A673 (cell line): Measurements from ENCODE around the gene COQ10A. TPM values are rescaled to one million over a fixed set of nuclear protein-coding genes. Genes with fewer than 3 reads are reported as not detected.

Experiments
- BruUV-seq: library from RNA; stranded (reverse); fragments of 400-500 nt; replicated peaks from 2 replicates; lab custom pipeline; 2021; lab: Mats Ljungman, UMichigan
- CTCF ChIA-PET: fragments of 300-600 bp; sonication (Branson Sonifier 250); formaldehyde crosslinking; loops from one replicate; lab custom pipeline; 2022; ENCODE audit warnings: antibody characterized with exemption; lab: Charles Lee
- POLR2A ChIA-PET: fragments of 300-600 bp; sonication (Branson Sonifier 250); formaldehyde crosslinking; loops from one replicate; lab custom pipeline; 2022; ENCODE audit warnings: antibody characterized with exemption; ENCODE audit not compliant: low non-redundant PET; lab: Charles Lee
- DNase-seq: peaks from one replicate; pipeline ENCODE4 v3.0.0-alpha.2; 2015; ENCODE audit warnings: low spot score
- H3K27ac ChIP-seq: fragments of 200-600 bp; sonication (generic); 2 replicates; pipeline ENCODE4 v1.5.1; 2016; ENCODE audit warnings: mixed run types, low read depth, mild to moderate bottlenecking, mixed read lengths, antibody characterized with exemption, low read length; ENCODE audit not compliant: poor library complexity, severe bottlenecking
- H3K27me3 ChIP-seq: fragments of 200-600 bp; sonication (generic); replicated peaks from 2 replicates; pipeline ENCODE4 v1.6.1; 2017; ENCODE audit warnings: mixed run types, low read depth, mild to moderate bottlenecking, mixed read lengths, antibody characterized with exemption, low read length; ENCODE audit not compliant: insufficient read depth, poor library complexity
- H3K36me3 ChIP-seq: fragments of 200-600 bp; sonication (generic); 2 replicates; pipeline ENCODE4 v1.6.1; 2016; ENCODE audit warnings: mixed run types, mild to moderate bottlenecking, mixed read lengths, antibody characterized with exemption, low read length; ENCODE audit not compliant: insufficient read depth, poor library complexity, severe bottlenecking
- H3K4me1 ChIP-seq: fragments of 200-600 bp; sonication (generic); 2 replicates; pipeline ENCODE4 v1.6.1; 2017; ENCODE audit warnings: mixed run types, mild to moderate bottlenecking, mixed read lengths, antibody characterized with exemption, low read length; ENCODE audit not compliant: insufficient read depth, poor library complexity, severe bottlenecking
- H3K4me3 ChIP-seq: fragments of 200-600 bp; sonication (generic); 2 replicates; pipeline ENCODE4 v1.5.1; 2016; ENCODE audit warnings: low read depth, mixed run types, mild to moderate bottlenecking, mixed read lengths, low read length; ENCODE audit not compliant: poor library complexity, severe bottlenecking
- H3K9me3 ChIP-seq: fragments of 200-600 bp; sonication (generic); 2 replicates; pipeline ENCODE4 v1.6.1; 2016; ENCODE audit warnings: mixed run types, low read depth, mild to moderate bottlenecking, mixed read lengths, antibody characterized with exemption, low read length; ENCODE audit not compliant: poor library complexity, severe bottlenecking
- CTCF ChIP-seq: fragments of 300-800, 200-600 bp; sonication (generic); conservative IDR thresholded peaks from 2 replicates; pipeline ENCODE4 v1.5.1; 2017; ENCODE audit warnings: low read depth, mild to moderate bottlenecking, antibody characterized with exemption, low read length, moderate library complexity, mixed read lengths
- EZH2 ChIP-seq: fragments of 200-600 bp; sonication (generic); IDR thresholded peaks from 2 replicates; pipeline ENCODE4 v1.6.1; 2017; ENCODE audit warnings: borderline replicate concordance, low read depth, mild to moderate bottlenecking, mixed read lengths, antibody characterized with exemption, low read length; ENCODE audit not compliant: poor library complexity, severe bottlenecking
- intact Hi-C: fragments of 100-400 bp; cut with micrococcal nuclease; formaldehyde crosslinking; loops from one replicate; pipeline ENCODE4 v1.10.0; 2022; ENCODE audit not compliant: unreplicated experiment
- total RNA-seq: library from RNA; stranded (reverse); gene quantifications from 2 replicates; pipeline ENCODE4 v1.2.3, GENCODE V29; 2021

COQ10A gene
- total RNA-seq, 1 experiment from 2014 or later: 13.6 TPM

- no peaks in the 10 kb centered on the region for H3K9me3 ChIP-seq
- intact Hi-C loops: loop anchor here (1.0 to 5.0 kb wide), 2 partner anchors 32 kb away; partner anchors contain the start of gene ANKRD52
- H3K27me3 ChIP-seq: no peaks in the 10 kb centered on the region
- ChIA-PET CTCF (no interaction called here), POLR2A (interaction anchor here (0.5 kb wide), 1 partner anchor 32 kb away, joined by 3 read pairs; no protein-coding TSS in a partner anchor)
- BruUV-seq: no TSS peak
- peak overlapping the region; percentile 19 for H3K27ac ChIP-seq
- TF ChIP-seq EZH2 (no peak), CTCF (no peak)
- peak overlapping the region; percentile 65 for H3K4me3 ChIP-seq
- DNase-seq: no peak
- no peaks in the 10 kb centered on the region for H3K36me3 ChIP-seq
- peaks cover 5% of the 10 kb centered on the region for H3K4me1 ChIP-seq
Observed at GRCh38 chr12:56224954-56225353, 41.8 kb upstream of the COQ10A start.

DNA sequence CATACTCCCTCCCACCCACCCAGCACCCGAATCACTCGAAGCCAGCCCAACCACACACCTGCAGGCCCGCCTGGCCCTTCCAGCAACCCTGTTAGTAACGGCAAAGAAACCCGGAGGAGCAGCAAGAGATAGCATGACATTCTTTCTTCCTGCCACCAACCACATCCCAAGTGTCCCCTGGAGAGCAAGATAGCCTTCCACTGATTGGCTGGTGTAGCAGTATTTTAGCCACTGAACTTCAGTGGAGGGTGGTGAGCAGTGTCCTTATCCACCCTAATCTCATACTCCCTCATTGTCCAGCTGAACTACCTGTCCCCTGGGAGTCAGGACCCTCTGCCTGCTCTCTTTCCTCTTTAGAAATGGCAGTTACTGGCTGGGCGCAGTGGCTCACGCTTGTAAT lies 37.7 kb upstream of the COQ10A start:
- intact Hi-C loops: no loop called here
- POLR2A ChIA-PET: no interaction called here
- no TSS peak for BruUV-seq

DNA sequence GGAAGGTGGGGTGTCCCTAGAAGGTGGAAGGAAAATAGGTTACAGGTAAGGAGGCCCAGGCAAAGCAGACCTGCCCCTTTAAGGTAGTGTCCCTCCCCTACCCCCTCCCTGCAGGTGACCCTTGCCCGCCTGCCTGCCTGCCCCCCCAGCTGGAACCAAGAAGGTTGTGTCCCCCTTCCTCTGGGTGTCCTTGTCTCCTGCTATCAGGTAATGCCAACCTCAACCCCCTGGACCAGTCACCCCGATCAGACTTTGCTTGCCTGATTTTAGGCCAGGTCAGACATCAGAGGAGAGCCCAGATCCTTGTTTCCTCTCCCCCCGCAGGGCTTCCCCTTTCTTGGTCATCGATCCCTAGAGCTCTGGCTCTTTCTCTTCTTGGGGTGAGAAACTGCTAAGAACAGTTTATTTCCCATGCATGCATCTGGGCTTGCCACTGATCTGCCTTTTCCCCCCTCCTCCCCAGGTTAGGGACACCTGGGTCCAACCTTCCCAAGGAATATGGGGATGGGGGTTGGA lies 36.8 kb upstream of the COQ10A start, which contains the start of gene SLC39A5:
TSS of gene SLC39A5 (plus strand) at position 136 of the 516 bp plus-strand sequence. CDS start 1,224 bp downstream, outside the sequence.
- BruUV-seq: no TSS peak
- H3K36me3 ChIP-seq: no peaks in the 10 kb centered on the region
- H3K4me1 ChIP-seq: no peaks in the 10 kb centered on the region
- H3K4me3 ChIP-seq: no peak within 1 kb of the TSS
- no peak for DNase-seq
- no peak within 1 kb of the TSS for H3K27ac ChIP-seq
- intact Hi-C loops: no loop called here
- TF ChIP-seq CTCF: no peak
- no peak for TF ChIP-seq EZH2
- CTCF ChIA-PET: no interaction called here
- POLR2A ChIA-PET: no interaction called here
- no peaks in the 10 kb centered on the region for H3K9me3 ChIP-seq
- H3K27me3 ChIP-seq: no peaks in the 10 kb centered on the region

More for the DNA sequence above, 37.7 kb upstream of the COQ10A start:
- no peaks in the 10 kb centered on the region for H3K36me3 ChIP-seq
- DNase-seq: no peak
- CTCF ChIA-PET: no interaction called here
- no peak overlapping the region for H3K4me3 ChIP-seq
- no peak for TF ChIP-seq EZH2
- TF ChIP-seq CTCF: no peak
- no peaks in the 10 kb centered on the region for H3K27me3 ChIP-seq
- H3K27ac ChIP-seq: no peak overlapping the region
- H3K9me3 ChIP-seq: no peaks in the 10 kb centered on the region
- no peaks in the 10 kb centered on the region for H3K4me1 ChIP-seq
